Gastrocnemius medialis (tissue), 4 donors: Measurements from ENCODE around the gene NPTN. TPM values are rescaled to one million over a fixed set of nuclear protein-coding genes. Genes with fewer than 3 reads are reported as not detected.

Source experiments
- ATAC-seq, 2 donors: fragments of 150-250 bp; one replicate each; pipeline ENCODE4 v1.9.1; 2016
- DNase-seq, 2 donors: peaks; one replicate each; pipeline ENCODE4 v3.0.0-alpha.2; 2019
- H3K27ac ChIP-seq, 4 donors: fragments of 200-600 bp; sonication (generic); 1 replicate in 1 of 4; 2 replicates in 3 of 4; pipeline ENCODE4 v1.5.1; 2016 to 2018; ENCODE audit warnings: mild to moderate bottlenecking in 2 of 4, moderate library complexity in 1 of 4
- H3K27me3 ChIP-seq, 3 donors: fragments of 200-600 bp; sonication (generic) in 2 of 3; 1 replicate in 1 of 3; 2 replicates in 2 of 3; pipeline versions ENCODE4 v1.5.1 to v1.6.0; 2016 to 2019; ENCODE audit warnings: mild to moderate bottlenecking in 1 of 3, moderate library complexity in 1 of 3
- H3K36me3 ChIP-seq, 2 donors: fragments of 200-600 bp; sonication (generic) in 1 of 2; one replicate each; pipeline ENCODE4 v1.5.1; 2017 to 2018
- H3K4me1 ChIP-seq, 2 donors: fragments of 200-600 bp; sonication (generic) in 1 of 2; one replicate each; pipeline ENCODE4 v1.5.1; 2016 to 2017; ENCODE audit warnings: mild to moderate bottlenecking in 2 of 2
- H3K4me3 ChIP-seq, 4 donors: fragments of 200-600 bp; sonication (generic) in 3 of 4; 1 replicate in 1 of 4; 2 replicates in 3 of 4; pipeline ENCODE4 v1.5.1; 2016 to 2019; ENCODE audit warnings: mild to moderate bottlenecking in 2 of 4
- H3K9me3 ChIP-seq, 3 donors: fragments of 200-600 bp; sonication (generic) in 2 of 3; 1 replicate in 1 of 3; 2 replicates in 2 of 3; pipeline ENCODE4 v1.5.1; 2016 to 2019
- POLR2A ChIP-seq, 2 donors: fragments of 450-650 bp; IDR thresholded peaks; one replicate each; pipeline ENCODE4 v1.6.1; 2017; ENCODE audit warnings: antibody characterized with exemption in 2 of 2, mild to moderate bottlenecking in 2 of 2, moderate library complexity in 2 of 2
- in situ Hi-C, 4 donors: fragments of 200-750 bp; cut with MboI; loops; one replicate each; pipeline versions ENCODE4 v1.15.0 to v1.8.0; 2017; ENCODE audit warnings: low sequenced_read_pairs in 4 of 4
- intact Hi-C: fragments of 100-400 bp; cut with DNase I; formaldehyde crosslinking; loops from one replicate; pipeline ENCODE4 v1.15.1; 2023; ENCODE audit warnings: low total_unique reads
- total RNA-seq, 4 donors: library from RNA; depleted of rRNA; stranded (reverse); fragments of >200 nt; gene quantifications; one replicate each; pipeline versions ENCODE4 v1.1.0 to v1.2.3, GENCODE V29; 2016
- TF ChIP-seq, protein P1 (sequence below), 5 experiments: fragments of 450-650 bp in 3 of 5; fragments of 200-600 bp in 2 of 5; sonication (generic) in 2 of 5; IDR thresholded peaks in 4 of 5; conservative IDR thresholded peaks in 1 of 5; 1 replicate in 4 of 5; 2 replicates in 1 of 5; pipeline ENCODE4 v1.5.1; 2016 to 2019; ENCODE audit warnings: antibody characterized with exemption in 5 of 5, mild to moderate bottlenecking in 3 of 5, moderate library complexity in 3 of 5

NPTN gene
- total RNA-seq, 4 donors from 2014 or later: 26.5 to 32.9 (median 29.7) TPM

DNA sequence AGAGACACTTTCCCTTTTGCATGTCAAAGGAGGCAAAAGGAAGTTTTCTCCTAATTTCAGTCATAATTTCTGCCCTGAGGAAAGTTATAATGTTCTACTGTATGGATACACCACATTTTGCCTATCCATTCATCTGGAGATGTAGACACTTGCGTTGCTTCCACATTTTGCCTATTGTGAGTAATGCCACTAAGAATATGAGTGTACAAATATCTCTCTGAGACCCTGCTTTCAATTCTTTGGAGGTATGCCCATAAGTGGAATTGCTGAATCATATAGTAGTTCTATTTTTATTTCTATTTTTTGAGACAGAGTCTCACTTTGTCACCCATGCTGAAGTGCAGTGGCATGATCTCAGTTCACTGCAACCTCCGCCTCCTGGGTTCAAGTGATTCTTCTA lies 47.4 kb upstream of the NPTN start:
- no peak overlapping the region for H3K4me3 ChIP-seq

DNA sequence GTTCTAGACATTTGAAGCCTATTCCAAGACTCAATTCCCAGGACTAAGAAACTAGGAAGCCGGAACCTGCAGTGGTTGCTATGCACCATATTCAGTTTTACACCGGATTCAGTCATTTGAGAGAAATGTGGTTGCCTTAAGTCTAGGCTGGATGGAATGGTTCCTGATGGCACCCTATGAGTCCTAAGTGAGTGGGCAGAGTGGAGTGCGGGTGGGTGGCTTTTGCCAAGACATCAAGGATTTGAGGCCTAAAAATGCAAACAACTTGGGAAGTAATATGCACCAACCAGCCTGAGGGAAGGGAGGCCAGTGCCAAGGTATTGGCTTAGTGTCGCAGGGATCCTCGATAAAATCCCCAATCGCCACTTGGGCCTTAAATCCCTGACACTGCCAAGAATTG lies 46.8 kb upstream of the NPTN start:
- no peaks in the 10 kb centered on the region for H3K9me3 ChIP-seq
- no peak for ATAC-seq
- TF ChIP-seq, protein P1, sequence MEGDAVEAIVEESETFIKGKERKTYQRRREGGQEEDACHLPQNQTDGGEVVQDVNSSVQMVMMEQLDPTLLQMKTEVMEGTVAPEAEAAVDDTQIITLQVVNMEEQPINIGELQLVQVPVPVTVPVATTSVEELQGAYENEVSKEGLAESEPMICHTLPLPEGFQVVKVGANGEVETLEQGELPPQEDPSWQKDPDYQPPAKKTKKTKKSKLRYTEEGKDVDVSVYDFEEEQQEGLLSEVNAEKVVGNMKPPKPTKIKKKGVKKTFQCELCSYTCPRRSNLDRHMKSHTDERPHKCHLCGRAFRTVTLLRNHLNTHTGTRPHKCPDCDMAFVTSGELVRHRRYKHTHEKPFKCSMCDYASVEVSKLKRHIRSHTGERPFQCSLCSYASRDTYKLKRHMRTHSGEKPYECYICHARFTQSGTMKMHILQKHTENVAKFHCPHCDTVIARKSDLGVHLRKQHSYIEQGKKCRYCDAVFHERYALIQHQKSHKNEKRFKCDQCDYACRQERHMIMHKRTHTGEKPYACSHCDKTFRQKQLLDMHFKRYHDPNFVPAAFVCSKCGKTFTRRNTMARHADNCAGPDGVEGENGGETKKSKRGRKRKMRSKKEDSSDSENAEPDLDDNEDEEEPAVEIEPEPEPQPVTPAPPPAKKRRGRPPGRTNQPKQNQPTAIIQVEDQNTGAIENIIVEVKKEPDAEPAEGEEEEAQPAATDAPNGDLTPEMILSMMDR (IDR thresholded peaks at IDR 0.05 in 4 of 5, conservative IDR thresholded peaks at IDR 0.05 in 1 of 5): no peak
- TF ChIP-seq POLR2A (IDR thresholded peaks at IDR 0.05): no peak
- no peaks in the 10 kb centered on the region for H3K36me3 ChIP-seq
- no peak for DNase-seq
- no peak overlapping the region for H3K27ac ChIP-seq
- no peak overlapping the region for H3K4me3 ChIP-seq
- H3K4me1 ChIP-seq: peaks cover 0 to 12% of the 10 kb centered on the region in 2 donors
- H3K27me3 ChIP-seq: no peaks in the 10 kb centered on the region
- in situ Hi-C loops: no loop called here
- intact Hi-C loops: loop anchor here (5.0 to 10.0 kb wide), 2 partner anchors 48 to 935 kb away; partner anchors contain the start of genes CLK3 and NPTN

More for the DNA sequence above, 47.4 kb upstream of the NPTN start:
- H3K9me3 ChIP-seq: no peaks in the 10 kb centered on the region
- no peak overlapping the region for H3K27ac ChIP-seq
- TF ChIP-seq, protein P1 (IDR thresholded peaks at IDR 0.05 in 4 of 5, conservative IDR thresholded peaks at IDR 0.05 in 1 of 5): no peak
- TF ChIP-seq POLR2A (IDR thresholded peaks at IDR 0.05): no peak
- in situ Hi-C loops (no loop called here), intact Hi-C loops (loop anchor here (5.0 to 10.0 kb wide), 2 partner anchors 48 to 934 kb away; partner anchors contain the start of genes CLK3 and NPTN)
- ATAC-seq (no peak), DNase-seq (no peak)
- H3K27me3 ChIP-seq: no peaks in the 10 kb centered on the region
- H3K36me3 ChIP-seq: no peaks in the 10 kb centered on the region
- peaks cover 0 to 18% of the 10 kb centered on the region in 2 donors for H3K4me1 ChIP-seq

- ATAC-seq (no peak), DNase-seq (no peak)
- TF ChIP-seq, protein P1 (IDR thresholded peaks at IDR 0.05 in 4 of 5, conservative IDR thresholded peaks at IDR 0.05 in 1 of 5): no peak
- no peak for TF ChIP-seq POLR2A (IDR thresholded peaks at IDR 0.05)
- Histone ChIP-seq H3K36me3 (no peaks in the 10 kb centered on the region), H3K4me3 (no peak overlapping the region), H3K4me1 (peaks cover 0 to 6% of the 10 kb centered on the region in 2 donors), H3K9me3 (no peaks in the 10 kb centered on the region), H3K27me3 (no peaks in the 10 kb centered on the region), H3K27ac (no peak overlapping the region)
- in situ Hi-C loops (no loop called here), intact Hi-C loops (no loop called here)
Observed at GRCh38 chr15:73679180-73679579, 46.0 kb upstream of the NPTN start.

GRCh38 chr15:73678498-73678897 lies 45.3 kb upstream of the NPTN start:
- TF ChIP-seq, protein P1 (IDR thresholded peaks at IDR 0.05 in 4 of 5, conservative IDR thresholded peaks at IDR 0.05 in 1 of 5): no peak
- no peak for TF ChIP-seq POLR2A (IDR thresholded peaks at IDR 0.05)
- Histone ChIP-seq H3K36me3 (no peaks in the 10 kb centered on the region), H3K27ac (no peak overlapping the region), H3K27me3 (no peaks in the 10 kb centered on the region), H3K4me1 (peaks cover 0 to 2% of the 10 kb centered on the region in 2 donors), H3K4me3 (no peak overlapping the region), H3K9me3 (no peaks in the 10 kb centered on the region)
- DNase-seq (no peak), ATAC-seq (no peak)
- in situ Hi-C loops (no loop called here), intact Hi-C loops (no loop called here)

GRCh38 chr15:73677733-73678132 lies 44.5 kb upstream of the NPTN start:
- ATAC-seq (no peak), DNase-seq (no peak)
- no peak overlapping the region for H3K27ac ChIP-seq
- intact Hi-C loops: loop anchor here (1.0 kb wide), 1 partner anchor 23 kb away; no protein-coding TSS in a partner anchor
- no peaks in the 10 kb centered on the region for H3K27me3 ChIP-seq
- no peaks in the 10 kb centered on the region for H3K36me3 ChIP-seq
- no peaks in the 10 kb centered on the region for H3K4me1 ChIP-seq
- in situ Hi-C loops: no loop called here
- H3K4me3 ChIP-seq: no peak overlapping the region
- TF ChIP-seq, protein P1 (IDR thresholded peaks at IDR 0.05 in 4 of 5, conservative IDR thresholded peaks at IDR 0.05 in 1 of 5): no peak
- TF ChIP-seq POLR2A (IDR thresholded peaks at IDR 0.05): no peak
- H3K9me3 ChIP-seq: no peaks in the 10 kb centered on the region
